Keratinocyte (primary cell): ENCODE measurements around the gene TTLL4. TPM values are rescaled to one million over a fixed set of nuclear protein-coding genes. Genes with fewer than 3 reads are reported as not detected.

Source experiments
- DNase-seq: peaks from one replicate; pipeline ENCODE4 v3.0.0-alpha.2; 2011; ENCODE audit warnings: low read depth, missing footprints, low spot score
- FAIRE-seq: peaks from 2 replicates; lab custom pipeline; 2011; peaks lifted over from hg19 to GRCh38; lab: Jason Lieb, UNC
- H2AFZ ChIP-seq: 2 replicates; pipeline ENCODE4 v1.6.0; 2012; ENCODE audit warnings: low read length, control low read depth, inconsistent platforms; ENCODE audit not compliant: control insufficient read depth
- H3K27ac ChIP-seq: 2 replicates; pipeline ENCODE4 v1.5.1; 2011; ENCODE audit warnings: low read length; ENCODE audit not compliant: control insufficient read depth, insufficient read depth
- H3K27me3 ChIP-seq: 3 replicates; pipeline ENCODE4 v1.6.0; 2011; ENCODE audit warnings: low read length; ENCODE audit not compliant: control insufficient read depth, insufficient read depth; ENCODE audit errors: extremely low read depth
- H3K36me3 ChIP-seq, 2 experiments: 2 replicates in 1 of 2; 3 replicates in 1 of 2; pipeline ENCODE4 v1.5.1; 2011; ENCODE audit warnings: low read length in 2 of 2, mild to moderate bottlenecking in 1 of 2; ENCODE audit not compliant: control insufficient read depth in 2 of 2, insufficient read depth in 2 of 2; ENCODE audit errors: extremely low read depth in 1 of 2
- H3K4me1 ChIP-seq: 3 replicates; pipeline ENCODE4 v1.5.1; 2011; ENCODE audit warnings: low read length; ENCODE audit not compliant: control insufficient read depth, insufficient read depth; ENCODE audit errors: extremely low read depth
- H3K4me2 ChIP-seq: 3 replicates; pipeline ENCODE4 v1.6.0; 2011; ENCODE audit warnings: low read depth, low read length; ENCODE audit not compliant: control insufficient read depth, insufficient read depth; ENCODE audit errors: extremely low read depth
- H3K4me3 ChIP-seq, 3 experiments: fragments of 200-600 bp in 1 of 3; sonication (generic) in 1 of 3; 2 replicates in 2 of 3; 3 replicates in 1 of 3; pipeline ENCODE4 v1.5.1; 2011 to 2016; ENCODE audit warnings: low read length in 3 of 3, mild to moderate bottlenecking in 3 of 3, control low read depth in 2 of 3, inconsistent platforms in 1 of 3, low read depth in 1 of 3, mixed read lengths in 1 of 3, mixed run types in 1 of 3, moderate library complexity in 1 of 3; ENCODE audit not compliant: control insufficient read depth in 2 of 3, insufficient read depth in 2 of 3; ENCODE audit errors: extremely low read depth in 1 of 3
- H3K79me2 ChIP-seq: 2 replicates; pipeline ENCODE4 v1.6.0; 2012; ENCODE audit warnings: low read length; ENCODE audit not compliant: control insufficient read depth, insufficient read depth
- H3K9ac ChIP-seq: 3 replicates; pipeline ENCODE4 v1.6.0; 2011; ENCODE audit warnings: low read length; ENCODE audit not compliant: control insufficient read depth, insufficient read depth; ENCODE audit errors: extremely low read depth
- H3K9me1 ChIP-seq: 3 replicates; pipeline ENCODE4 v1.6.0; 2011; ENCODE audit warnings: low read length; ENCODE audit not compliant: control insufficient read depth, insufficient read depth; ENCODE audit errors: extremely low read depth
- H3K9me3 ChIP-seq: 2 replicates; pipeline ENCODE4 v1.5.1; 2012; ENCODE audit warnings: low read depth, low read length; ENCODE audit not compliant: control insufficient read depth
- H4K20me1 ChIP-seq: 3 replicates; pipeline ENCODE4 v1.6.0; 2011; ENCODE audit warnings: low read length; ENCODE audit not compliant: control insufficient read depth, insufficient read depth; ENCODE audit errors: extremely low read depth
- CTCF ChIP-seq, 3 experiments: IDR thresholded peaks in 1 of 3; conservative IDR thresholded peaks in 1 of 3; optimal IDR thresholded peaks in 1 of 3; 2 replicates in 2 of 3; 3 replicates in 1 of 3; pipeline versions ENCODE3 to v1.5.1; 2011; ENCODE audit warnings: low read length in 3 of 3, mild to moderate bottlenecking in 3 of 3, moderate library complexity in 2 of 3, control low read depth in 1 of 3, inconsistent platforms in 1 of 3; ENCODE audit not compliant: insufficient read depth in 2 of 3; ENCODE audit errors: extremely low read depth in 1 of 3
- EZH2 ChIP-seq: IDR thresholded peaks from one replicate; pipeline ENCODE4 v1.6.1; 2012; ENCODE audit warnings: inconsistent platforms, mild to moderate bottlenecking, low read length, moderate library complexity
- dilution Hi-C: fragments of 300-500 bp; cut with MboI; formaldehyde crosslinking; loops from one replicate; pipeline ENCODE4 v1.7.0; 2020; ENCODE audit warnings: low sequenced_read_pairs; ENCODE audit not compliant: extremely low pct_ligation_motif_present
- polyA plus RNA-seq, 5 experiments: library from polyadenylated mRNA; depleted of rRNA in 3 of 5; stranded (reverse) in 3 of 5; stranded (forward) in 1 of 5; unstranded in 1 of 5; fragments of >200 nt; gene quantifications; 1 replicate in 1 of 5; 2 replicates in 3 of 5; 3 replicates in 1 of 5; pipeline versions ENCODE4 v1.2.1 to v1.2.3, GENCODE V29; 2011 to 2012; ENCODE audit warnings: missing spikeins in 2 of 5, low read depth in 1 of 5, low replicate concordance in 1 of 5

The TTLL4 gene
- polyA plus RNA-seq, 1 donor (not counting 4 experiments of a cell fraction or from before 2014, with no cell fraction given): 20.1 TPM

- Histone ChIP-seq H4K20me1 (no peaks in the 10 kb centered on the region), H3K27me3 (peaks cover 7% of the 10 kb centered on the region), H2AFZ (no peak overlapping the region), H3K4me1 (peaks cover 2% of the 10 kb centered on the region), H3K9ac (no peak overlapping the region), H3K27ac (no peak overlapping the region), H3K4me3 (no peak overlapping the region), H3K4me2 (no peak overlapping the region), H3K9me3 (no peaks in the 10 kb centered on the region), H3K9me1 (no peaks in the 10 kb centered on the region), H3K36me3 (no peaks in the 10 kb centered on the region), H3K79me2 (no peaks in the 10 kb centered on the region)
- dilution Hi-C loops: no loop called here
- FAIRE-seq: no peak
- TF ChIP-seq EZH2 (no peak), CTCF (optimal IDR thresholded peaks at IDR 0.05 in 1 of 3, IDR thresholded peaks at IDR 0.05 in 1 of 3, conservative IDR thresholded peaks at IDR 0.05 in 1 of 3; ENCODE audit: extremely low read depth in 1 of 3, insufficient read depth in 2 of 3, low read length in 3 of 3) (no peak)
- no peak for DNase-seq
These were observed 73.1 kb downstream of the TTLL4 start for GRCh38 chr2:218783688-218784087.

- no peak overlapping the region for H3K4me3 ChIP-seq
- no peaks in the 10 kb centered on the region for H3K9me3 ChIP-seq
- dilution Hi-C loops: no loop called here
- no peaks in the 10 kb centered on the region for H3K79me2 ChIP-seq
- TF ChIP-seq CTCF (optimal IDR thresholded peaks at IDR 0.05 in 1 of 3, IDR thresholded peaks at IDR 0.05 in 1 of 3, conservative IDR thresholded peaks at IDR 0.05 in 1 of 3; ENCODE audit: extremely low read depth in 1 of 3, insufficient read depth in 2 of 3, low read length in 3 of 3) (no peak), EZH2 (no peak)
- no peaks in the 10 kb centered on the region for H4K20me1 ChIP-seq
- no peak overlapping the region for H2AFZ ChIP-seq
- no peak overlapping the region for H3K9ac ChIP-seq
- H3K27me3 ChIP-seq: peaks cover 7% of the 10 kb centered on the region
- no peaks in the 10 kb centered on the region for H3K9me1 ChIP-seq
- no peak overlapping the region for H3K4me2 ChIP-seq
- H3K4me1 ChIP-seq: peaks cover 2% of the 10 kb centered on the region
- no peak overlapping the region for H3K27ac ChIP-seq
- FAIRE-seq (no peak), DNase-seq (no peak)
- H3K36me3 ChIP-seq: no peaks in the 10 kb centered on the region
These were observed 74.5 kb downstream of the TTLL4 start for GRCh38 chr2:218785103-218785502.
